ENCODE measurements around the gene RAB8B. TPM values are rescaled to one million over a fixed set of nuclear protein-coding genes. Genes with fewer than 3 reads are reported as not detected.

Gene RAB8B
- total and polyA plus RNA-seq, 4 donors, result 34.4 to 104 (median 53.5) TPM

DNA sequence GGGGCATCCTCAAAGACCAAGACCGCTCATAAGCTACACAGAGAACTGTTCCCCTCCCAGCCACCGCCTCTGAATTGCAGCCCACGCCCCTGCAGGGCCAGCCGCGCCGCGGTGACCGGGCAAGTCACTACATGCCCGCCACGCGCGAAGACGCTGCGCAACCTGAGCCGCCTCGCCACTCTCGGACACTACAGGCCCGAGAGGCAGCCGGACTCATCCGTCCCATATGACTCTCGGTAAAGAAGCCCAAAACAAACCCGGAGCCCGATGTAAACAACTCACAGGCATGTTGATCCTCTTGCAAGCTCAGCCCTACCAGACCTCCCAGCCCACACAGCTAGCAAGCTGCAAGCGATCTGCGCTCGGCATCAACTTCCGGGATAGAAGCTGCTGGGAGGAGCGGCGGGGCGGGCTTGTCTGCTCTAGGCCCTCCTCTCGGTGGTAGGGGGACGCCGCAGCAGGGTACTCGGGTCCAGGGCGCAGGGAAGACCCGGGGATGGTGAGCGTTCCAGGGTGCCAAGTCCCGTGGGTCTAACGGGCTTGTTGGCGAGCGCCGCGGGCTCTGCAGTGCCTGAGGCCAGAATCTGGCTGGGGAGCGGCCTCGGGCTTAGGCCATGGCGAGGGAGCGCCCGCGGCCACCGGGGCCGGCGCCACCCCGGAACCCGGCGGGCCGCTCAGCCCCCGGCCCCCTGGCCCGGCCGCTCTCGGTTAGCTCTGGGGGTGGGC lies 32.1 kb upstream of the RAB8B start, which contains the start of gene RPS27L:
Gene RPS27L (minus strand): TSS at position 360 of the 726 bp plus-strand sequence. CDS start 72 bp downstream, at position 288.
- peak; percentile 83 to 97 (median 88) for DNase-seq (ENCODE audit: low read depth in 4 of 6, low spot score in 6 of 6)
- Histone ChIP-seq H3K27ac (ENCODE audit: low read depth, low read length) (peak within 1 kb of the TSS; percentile 98), H3K36me3 (ENCODE audit: control insufficient read depth, insufficient read depth, low read length) (no peaks in the 10 kb centered on the region), H3K27me3 (ENCODE audit: control insufficient read depth, insufficient read depth, low read length) (no peaks in the 10 kb centered on the region), H3K9me3 (ENCODE audit: control insufficient read depth, insufficient read depth, low read length) (no peaks in the 10 kb centered on the region), H3K4me3 (ENCODE audit: low read depth, low read length) (peak within 1 kb of the TSS; percentile 97), H3K4me1 (ENCODE audit: control insufficient read depth, insufficient read depth, low read length) (peaks cover 13% of the 10 kb centered on the region)
- under 1% methylated on average over 53 of the region's 60 CpGs for WGBS (ENCODE audit: insufficient coverage)

DNA sequence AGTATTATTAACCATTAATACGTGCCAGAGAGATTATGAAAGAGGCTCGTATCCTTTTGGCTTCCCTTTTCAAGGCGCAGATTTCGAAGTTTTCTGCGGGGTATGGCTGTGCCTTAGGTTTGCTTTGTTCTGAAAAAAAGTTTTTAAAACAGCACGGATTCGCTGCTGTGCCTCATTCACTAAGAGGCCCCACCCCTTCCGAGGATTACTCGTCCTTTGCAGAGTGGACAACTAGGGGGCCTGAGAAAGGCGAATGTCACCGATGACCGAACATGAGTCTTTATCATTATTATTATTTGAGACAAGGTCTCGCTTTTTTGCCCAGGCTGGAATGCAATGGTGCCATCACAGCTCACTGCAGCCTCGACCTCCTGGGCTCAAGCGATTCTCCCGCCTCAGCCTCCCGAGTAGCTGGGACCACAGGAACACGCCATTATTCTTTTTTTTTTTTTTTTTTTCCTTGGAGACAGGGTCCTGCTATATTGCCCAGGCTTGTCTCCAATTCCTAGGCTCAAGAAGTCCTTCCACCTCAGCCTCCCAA lies 31.4 kb upstream of the RAB8B start:
- no peaks in the 10 kb centered on the region for H3K36me3 ChIP-seq (ENCODE audit: control insufficient read depth, insufficient read depth, low read length)
- DNase-seq (ENCODE audit: low read depth in 4 of 6, low spot score in 6 of 6), result peak in 3 of 6 donors; percentile 43 to 79 (median 78)
- H3K9me3 ChIP-seq (ENCODE audit: control insufficient read depth, insufficient read depth, low read length), result no peaks in the 10 kb centered on the region
- H3K4me1 ChIP-seq (ENCODE audit: control insufficient read depth, insufficient read depth, low read length), result peaks cover 13% of the 10 kb centered on the region
- WGBS (ENCODE audit: insufficient coverage), result 5% methylated on average over 7 of the region's 18 CpGs
- H3K27ac ChIP-seq (ENCODE audit: low read depth, low read length), result peak overlapping the region; percentile 98
- H3K27me3 ChIP-seq (ENCODE audit: control insufficient read depth, insufficient read depth, low read length), result no peaks in the 10 kb centered on the region
- peak overlapping the region; percentile 97 for H3K4me3 ChIP-seq (ENCODE audit: low read depth, low read length)

DNA sequence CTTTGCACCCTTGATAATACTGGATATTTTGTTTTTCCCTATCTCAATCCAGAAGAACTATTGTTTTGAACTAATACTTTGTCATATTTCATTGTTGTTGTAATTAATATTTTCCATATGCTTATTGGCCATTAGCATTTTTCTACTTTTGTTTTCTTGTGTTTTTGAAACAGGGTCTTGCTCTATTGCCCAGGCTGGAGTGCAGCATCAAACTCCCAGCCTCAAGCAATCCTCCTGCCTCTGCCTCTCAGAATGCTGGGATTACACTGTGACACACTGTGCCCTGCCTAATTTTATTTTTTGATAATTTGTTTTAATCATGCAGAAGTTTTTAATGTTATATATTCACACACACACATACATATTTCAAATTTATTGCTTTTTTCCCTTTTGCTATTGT lies 28.8 kb upstream of the RAB8B start:
- Histone ChIP-seq H3K36me3 (ENCODE audit: control insufficient read depth, insufficient read depth, low read length) (no peaks in the 10 kb centered on the region), H3K4me3 (ENCODE audit: low read depth, low read length) (no peak overlapping the region), H3K27ac (ENCODE audit: low read depth, low read length) (no peak overlapping the region), H3K4me1 (ENCODE audit: control insufficient read depth, insufficient read depth, low read length) (peaks cover 9% of the 10 kb centered on the region), H3K9me3 (ENCODE audit: control insufficient read depth, insufficient read depth, low read length) (no peaks in the 10 kb centered on the region), H3K27me3 (ENCODE audit: control insufficient read depth, insufficient read depth, low read length) (no peaks in the 10 kb centered on the region)
- DNase-seq (ENCODE audit: low read depth in 4 of 6, low spot score in 6 of 6), result no peak

DNA sequence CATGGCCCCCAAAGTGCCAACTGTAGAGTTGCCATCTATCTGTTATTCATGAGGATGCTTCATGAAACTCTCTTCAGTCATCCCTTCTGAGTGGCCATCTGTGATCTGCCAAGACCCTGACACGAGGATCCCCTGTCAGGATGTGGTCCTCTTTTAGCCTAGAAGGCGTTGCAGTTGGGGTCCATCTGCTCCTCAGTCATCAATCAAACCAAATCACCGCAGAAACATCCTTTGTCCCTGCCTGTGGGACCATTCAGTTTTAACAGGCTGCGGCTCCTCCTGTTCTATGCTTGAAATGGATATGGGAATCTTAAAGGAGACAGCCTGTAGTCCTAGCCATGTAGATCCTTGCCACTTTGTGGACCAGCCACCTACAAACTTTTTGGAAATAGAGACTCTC lies 26.2 kb upstream of the RAB8B start:
- H3K36me3 ChIP-seq (ENCODE audit: control insufficient read depth, insufficient read depth, low read length), result no peaks in the 10 kb centered on the region
- H3K27ac ChIP-seq (ENCODE audit: low read depth, low read length), result no peak overlapping the region
- H3K4me1 ChIP-seq (ENCODE audit: control insufficient read depth, insufficient read depth, low read length), result peaks cover 5% of the 10 kb centered on the region
- no peak for DNase-seq (ENCODE audit: low read depth in 4 of 6, low spot score in 6 of 6)
- no peak overlapping the region for H3K4me3 ChIP-seq (ENCODE audit: low read depth, low read length)
- no peaks in the 10 kb centered on the region for H3K9me3 ChIP-seq (ENCODE audit: control insufficient read depth, insufficient read depth, low read length)
- WGBS (ENCODE audit: insufficient coverage), result 42% methylated on average over 2 of the region's 4 CpGs
- no peaks in the 10 kb centered on the region for H3K27me3 ChIP-seq (ENCODE audit: control insufficient read depth, insufficient read depth, low read length)

DNA sequence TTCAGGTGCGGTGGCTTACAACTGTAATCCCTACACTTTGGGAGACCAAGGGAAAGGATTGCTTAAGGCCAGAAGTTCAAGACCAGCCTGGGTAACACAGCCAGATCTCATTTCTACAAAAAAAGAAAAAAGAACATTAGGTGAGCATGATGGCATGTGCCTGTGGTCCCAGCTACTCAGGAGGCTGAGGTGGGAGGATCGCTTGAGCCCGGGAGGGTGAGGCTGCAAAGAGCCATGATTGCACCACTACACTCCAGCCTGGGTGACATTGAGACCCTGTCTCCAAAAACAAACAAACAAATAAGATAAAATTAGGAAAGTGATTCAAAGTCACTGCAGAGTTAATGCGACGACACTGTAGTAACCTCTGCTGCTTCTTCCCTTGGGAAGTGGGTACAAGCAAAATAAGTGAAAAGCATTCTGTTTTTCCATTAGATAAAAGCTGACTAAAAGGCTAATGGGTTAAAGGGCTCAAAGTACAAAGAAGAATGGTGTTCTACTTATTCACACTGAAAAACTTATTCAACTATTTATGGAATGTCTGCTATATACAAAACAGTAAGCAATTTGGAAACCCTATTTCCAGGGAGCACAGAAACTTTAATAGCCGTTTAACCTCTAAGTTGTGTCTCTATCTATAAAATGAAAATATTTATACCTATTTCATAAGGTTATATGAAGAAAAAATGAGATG lies 24.1 kb upstream of the RAB8B start:
- Histone ChIP-seq H3K27me3 (ENCODE audit: control insufficient read depth, insufficient read depth, low read length) (no peaks in the 10 kb centered on the region), H3K4me3 (ENCODE audit: low read depth, low read length) (no peak overlapping the region), H3K4me1 (ENCODE audit: control insufficient read depth, insufficient read depth, low read length) (peaks cover 7% of the 10 kb centered on the region), H3K36me3 (ENCODE audit: control insufficient read depth, insufficient read depth, low read length) (no peaks in the 10 kb centered on the region), H3K9me3 (ENCODE audit: control insufficient read depth, insufficient read depth, low read length) (no peaks in the 10 kb centered on the region), H3K27ac (ENCODE audit: low read depth, low read length) (no peak overlapping the region)
- 100% methylated on average over 2 of the region's 6 CpGs for WGBS (ENCODE audit: insufficient coverage)
- DNase-seq (ENCODE audit: low read depth in 4 of 6, low spot score in 6 of 6), result no peak

DNA sequence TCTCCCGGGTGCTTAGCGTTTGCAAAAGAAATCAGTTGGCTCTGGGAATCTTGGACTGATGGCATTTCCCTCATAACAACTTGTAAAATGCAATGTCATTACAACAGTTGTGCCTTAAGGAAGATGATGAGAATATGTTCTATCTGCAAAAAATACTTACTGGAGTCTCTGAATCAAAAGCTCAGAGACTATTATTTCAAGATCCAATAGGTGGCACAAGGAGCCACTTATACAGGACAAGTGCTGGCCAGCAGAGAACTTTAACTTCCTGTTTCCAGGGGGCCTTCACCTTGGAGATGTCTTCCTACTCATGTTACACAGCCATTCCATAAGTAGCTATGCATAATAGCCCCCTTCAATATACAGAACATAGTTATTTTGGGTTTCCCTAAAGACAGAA lies 23.2 kb upstream of the RAB8B start:
- no peak overlapping the region for H3K27ac ChIP-seq (ENCODE audit: low read depth, low read length)
- 80% methylated on average over 2 of the region's 2 CpGs for WGBS (ENCODE audit: insufficient coverage)
- DNase-seq (ENCODE audit: low read depth in 4 of 6, low spot score in 6 of 6), result no peak
- no peaks in the 10 kb centered on the region for H3K9me3 ChIP-seq (ENCODE audit: control insufficient read depth, insufficient read depth, low read length)
- peaks cover 7% of the 10 kb centered on the region for H3K4me1 ChIP-seq (ENCODE audit: control insufficient read depth, insufficient read depth, low read length)
- no peaks in the 10 kb centered on the region for H3K36me3 ChIP-seq (ENCODE audit: control insufficient read depth, insufficient read depth, low read length)
- H3K27me3 ChIP-seq (ENCODE audit: control insufficient read depth, insufficient read depth, low read length), result no peaks in the 10 kb centered on the region
- no peak overlapping the region for H3K4me3 ChIP-seq (ENCODE audit: low read depth, low read length)

DNA sequence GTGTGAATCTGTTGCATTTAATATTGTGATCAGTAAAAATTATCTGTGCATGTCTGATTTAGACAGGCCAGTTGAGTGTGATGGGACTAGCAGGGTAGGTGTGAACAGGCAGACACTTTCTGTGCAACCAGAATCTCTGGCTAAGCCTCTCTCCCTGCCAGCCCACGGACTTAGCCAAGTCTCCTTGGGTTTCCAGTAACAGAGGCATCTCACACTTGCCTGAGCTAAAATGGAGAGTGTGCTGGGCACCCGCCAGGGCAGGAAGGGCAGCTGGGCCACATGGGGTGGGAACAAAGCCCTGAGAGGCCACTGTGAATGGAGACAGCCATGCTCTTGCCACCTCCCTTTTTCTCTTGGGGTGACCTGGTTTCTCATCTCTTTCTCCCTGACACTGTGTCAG lies 19.6 kb upstream of the RAB8B start:
- no peaks in the 10 kb centered on the region for H3K27me3 ChIP-seq (ENCODE audit: control insufficient read depth, insufficient read depth, low read length)
- DNase-seq (ENCODE audit: low read depth in 4 of 6, low spot score in 6 of 6), result peak in 1 of 6 donors; percentile 42
- no peak overlapping the region for H3K4me3 ChIP-seq (ENCODE audit: low read depth, low read length)
- H3K9me3 ChIP-seq (ENCODE audit: control insufficient read depth, insufficient read depth, low read length), result no peaks in the 10 kb centered on the region
- no peaks in the 10 kb centered on the region for H3K36me3 ChIP-seq (ENCODE audit: control insufficient read depth, insufficient read depth, low read length)
- no peak overlapping the region for H3K27ac ChIP-seq (ENCODE audit: low read depth, low read length)
- WGBS (ENCODE audit: insufficient coverage), result 57% methylated on average over 1 of the region's 2 CpGs
- H3K4me1 ChIP-seq (ENCODE audit: control insufficient read depth, insufficient read depth, low read length), result peaks cover 11% of the 10 kb centered on the region

DNA sequence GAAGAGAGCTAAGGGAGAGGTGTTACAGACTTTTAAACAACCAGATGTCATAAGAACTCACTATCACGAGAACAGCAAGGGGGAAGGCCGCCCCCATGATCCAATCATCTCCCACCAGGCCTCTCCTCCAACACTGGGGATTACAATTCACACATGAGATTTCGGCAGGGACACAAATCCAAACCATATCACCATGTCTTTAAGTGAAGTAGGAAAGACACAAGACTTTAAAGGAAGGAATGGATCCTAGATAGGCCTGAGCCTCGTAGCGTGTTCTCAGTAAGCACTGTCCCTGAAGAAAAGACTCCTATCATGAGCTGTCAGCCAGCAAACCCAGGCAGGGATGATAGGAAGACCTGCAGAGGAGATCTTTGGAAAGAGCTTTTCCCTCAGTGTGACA lies 17.0 kb upstream of the RAB8B start:
- Histone ChIP-seq H3K27ac (ENCODE audit: low read depth, low read length) (peak overlapping the region; percentile 37), H3K36me3 (ENCODE audit: control insufficient read depth, insufficient read depth, low read length) (no peaks in the 10 kb centered on the region), H3K27me3 (ENCODE audit: control insufficient read depth, insufficient read depth, low read length) (no peaks in the 10 kb centered on the region), H3K4me1 (ENCODE audit: control insufficient read depth, insufficient read depth, low read length) (peaks cover 11% of the 10 kb centered on the region), H3K9me3 (ENCODE audit: control insufficient read depth, insufficient read depth, low read length) (no peaks in the 10 kb centered on the region), H3K4me3 (ENCODE audit: low read depth, low read length) (no peak overlapping the region)
- no CpG with 5 or more reads among the region's 5 CpGs for WGBS (ENCODE audit: insufficient coverage)
- DNase-seq (ENCODE audit: low read depth in 4 of 6, low spot score in 6 of 6), result no peak

DNA sequence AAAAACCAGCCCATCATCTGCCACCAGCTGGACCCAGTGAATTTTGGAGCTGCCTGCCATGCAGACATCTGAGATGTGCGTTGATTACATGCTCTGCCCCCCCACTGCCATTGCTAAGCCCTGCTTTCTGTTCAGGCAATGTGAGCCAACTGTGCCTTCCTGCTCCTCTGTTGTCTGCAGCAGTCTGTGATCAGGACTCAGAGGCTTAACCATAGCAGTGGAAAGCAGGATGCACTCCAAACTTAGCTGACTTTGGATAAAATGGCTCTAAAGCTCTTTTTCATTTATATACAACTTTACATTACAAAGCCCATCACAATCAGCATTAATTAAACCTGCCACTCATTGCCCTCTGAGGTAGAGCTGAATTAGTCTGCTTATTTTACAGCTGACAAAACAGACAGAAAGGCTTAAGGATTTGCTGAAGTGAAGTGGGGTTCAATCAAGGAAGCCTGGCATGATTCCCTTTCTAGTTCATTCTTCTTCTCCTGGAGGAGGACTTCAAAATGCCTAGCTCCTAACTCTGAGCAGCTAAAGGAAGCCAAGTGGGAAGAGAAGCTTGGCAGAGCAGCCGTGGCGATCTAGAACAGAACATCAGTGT lies 16.5 kb upstream of the RAB8B start:
- H3K27me3 ChIP-seq (ENCODE audit: control insufficient read depth, insufficient read depth, low read length), result no peaks in the 10 kb centered on the region
- H3K4me3 ChIP-seq (ENCODE audit: low read depth, low read length), result no peak overlapping the region
- peak overlapping the region; percentile 37 for H3K27ac ChIP-seq (ENCODE audit: low read depth, low read length)
- peak in 2 of 6 donors; percentile 75 to 88 for DNase-seq (ENCODE audit: low read depth in 4 of 6, low spot score in 6 of 6)
- no peaks in the 10 kb centered on the region for H3K36me3 ChIP-seq (ENCODE audit: control insufficient read depth, insufficient read depth, low read length)
- H3K4me1 ChIP-seq (ENCODE audit: control insufficient read depth, insufficient read depth, low read length), result peaks cover 11% of the 10 kb centered on the region
- 30% methylated on average over 3 of the region's 3 CpGs for WGBS (ENCODE audit: insufficient coverage)
- no peaks in the 10 kb centered on the region for H3K9me3 ChIP-seq (ENCODE audit: control insufficient read depth, insufficient read depth, low read length)

All from spinal cord (tissue), 10 donors.